GM23338 (cell line): ENCODE results near the gene ATP5ME. TPM values are rescaled to one million over a fixed set of nuclear protein-coding genes. Genes with fewer than 3 reads are reported as not detected.

Source experiments
- ATAC-seq: fragments of 200-7000 bp; cut with Tn5 transposase; 3 replicates; pipeline ENCODE4 v1.9.1; 2020
- DNase-seq: peaks from one replicate; pipeline ENCODE4 v3.0.0-alpha.2; 2015; ENCODE audit warnings: low spot score
- H2AFZ ChIP-seq: fragments of 200-600 bp; sonication (generic); 2 replicates; pipeline ENCODE4 v1.8.0; 2016; ENCODE audit warnings: antibody characterized with exemption, mild to moderate bottlenecking, moderate library complexity
- H3F3A ChIP-seq: fragments of 200-600 bp; sonication (generic); replicated peaks from 2 replicates; pipeline ENCODE4 v1.8.0; 2017; ENCODE audit warnings: antibody characterized with exemption, mixed run types, low read depth
- H3K27ac ChIP-seq: fragments of 200-600 bp; sonication (generic); 2 replicates; pipeline ENCODE4 v1.6.1; 2016; ENCODE audit warnings: low read depth
- H3K27me3 ChIP-seq: fragments of 200-600 bp; sonication (generic); 2 replicates; pipeline ENCODE4 v1.8.0; 2016; ENCODE audit warnings: mild to moderate bottlenecking, mixed run types, moderate library complexity; ENCODE audit not compliant: insufficient read depth
- H3K36me3 ChIP-seq: fragments of 200-600 bp; sonication (generic); 2 replicates; pipeline ENCODE4 v1.8.0; 2016; ENCODE audit warnings: mild to moderate bottlenecking; ENCODE audit not compliant: insufficient read depth
- H3K4me1 ChIP-seq: fragments of 200-600 bp; sonication (generic); 2 replicates; pipeline ENCODE4 v1.8.0; 2016; ENCODE audit warnings: mild to moderate bottlenecking, moderate library complexity; ENCODE audit not compliant: insufficient read depth
- H3K4me2 ChIP-seq: fragments of 200-600 bp; sonication (generic); 2 replicates; pipeline ENCODE4 v1.7.1; 2017; ENCODE audit warnings: mixed run types
- H3K4me3 ChIP-seq: fragments of 200-600 bp; sonication (generic); 2 replicates; pipeline ENCODE4 v1.6.1; 2016; ENCODE audit warnings: mixed run types
- H3K79me2 ChIP-seq: fragments of 200-600 bp; sonication (generic); replicated peaks from 2 replicates; pipeline ENCODE4 v1.8.0; 2017; ENCODE audit warnings: mild to moderate bottlenecking; ENCODE audit not compliant: insufficient read depth
- H3K9me2 ChIP-seq: fragments of 200-600 bp; sonication (generic); 2 replicates; pipeline ENCODE4 v1.8.0; 2017; ENCODE audit not compliant: insufficient read depth
- H4K20me1 ChIP-seq: fragments of 200-600 bp; sonication (generic); replicated peaks from 2 replicates; pipeline ENCODE4 v1.8.0; 2017; ENCODE audit warnings: mild to moderate bottlenecking; ENCODE audit not compliant: insufficient read depth
- H3K27ac Mint-ChIP-seq: 2 replicates; pipeline ENCODE4 v1.8.0; 2020; ENCODE audit warnings: inconsistent platforms, mild to moderate bottlenecking, moderate library complexity, mixed read lengths
- H3K27me3 Mint-ChIP-seq: 3 replicates; pipeline ENCODE4 v1.8.0; 2022; ENCODE audit warnings: low read depth, mild to moderate bottlenecking, moderate library complexity, mixed read lengths, inconsistent platforms; ENCODE audit not compliant: insufficient read depth, poor library complexity
- H3K36me3 Mint-ChIP-seq: 3 replicates; pipeline ENCODE4 v1.8.0; 2021; ENCODE audit warnings: low read depth, mild to moderate bottlenecking, inconsistent platforms, moderate library complexity, mixed read lengths
- H3K4me1 Mint-ChIP-seq: 3 replicates; pipeline ENCODE4 v1.8.0; 2020; ENCODE audit warnings: mild to moderate bottlenecking, inconsistent platforms, mixed read lengths
- H3K4me3 Mint-ChIP-seq: 3 replicates; pipeline ENCODE4 v1.8.0; 2021; ENCODE audit warnings: moderate library complexity, mild to moderate bottlenecking, inconsistent platforms, mixed read lengths
- H3K9me3 Mint-ChIP-seq: 3 replicates; pipeline ENCODE4 v1.8.0; 2020; ENCODE audit warnings: moderate library complexity, mild to moderate bottlenecking, inconsistent platforms, mixed read lengths
- JUNB ChIP-seq: IDR thresholded peaks from one replicate; pipeline ENCODE4 v1.6.1; 2016; ENCODE audit warnings: antibody characterized with exemption; ENCODE audit not compliant: unreplicated experiment
- POLR2AphosphoS5 ChIP-seq: IDR thresholded peaks from 2 replicates; pipeline ENCODE4 v1.6.1; 2016; ENCODE audit warnings: antibody characterized with exemption, low read depth
- ZNF331 ChIP-seq: fragments of 250-450 bp; sonication (Bioruptor Pico); IDR thresholded peaks from 2 replicates; pipeline ENCODE4 v1.5.0; 2020; ENCODE audit warnings: low read depth, mild to moderate bottlenecking, moderate library complexity
- polyA plus RNA-seq: library from polyadenylated mRNA; unstranded; fragments of >200 nt; fragmentation: Nextera tagmentation; extraction: Ambion mirVana; gene quantifications from 2 replicates; pipeline ENCODE4 v1.2.1, GENCODE V29; 2016
- total RNA-seq: library from RNA; depleted of rRNA; stranded (reverse); fragments of >200 nt; shearing (Covaris generic); gene quantifications from 2 replicates; pipeline ENCODE4 v1.2.3, GENCODE V29; 2014
- TF ChIP-seq, protein P1 (sequence below): IDR thresholded peaks from one replicate; pipeline ENCODE4 v1.6.1; 2018; ENCODE audit warnings: antibody characterized with exemption; ENCODE audit not compliant: unreplicated experiment
- TF ChIP-seq, protein P2 (sequence below): fragments of 250-450 bp; sonication (Bioruptor Pico); IDR thresholded peaks from 2 replicates; pipeline ENCODE4 v1.5.0; 2020; ENCODE audit warnings: mild to moderate bottlenecking, moderate library complexity

Gene ATP5ME
- total and polyA plus RNA-seq, 2 experiments from 2014 or later, result 60.5 to 2,021 TPM

DNA sequence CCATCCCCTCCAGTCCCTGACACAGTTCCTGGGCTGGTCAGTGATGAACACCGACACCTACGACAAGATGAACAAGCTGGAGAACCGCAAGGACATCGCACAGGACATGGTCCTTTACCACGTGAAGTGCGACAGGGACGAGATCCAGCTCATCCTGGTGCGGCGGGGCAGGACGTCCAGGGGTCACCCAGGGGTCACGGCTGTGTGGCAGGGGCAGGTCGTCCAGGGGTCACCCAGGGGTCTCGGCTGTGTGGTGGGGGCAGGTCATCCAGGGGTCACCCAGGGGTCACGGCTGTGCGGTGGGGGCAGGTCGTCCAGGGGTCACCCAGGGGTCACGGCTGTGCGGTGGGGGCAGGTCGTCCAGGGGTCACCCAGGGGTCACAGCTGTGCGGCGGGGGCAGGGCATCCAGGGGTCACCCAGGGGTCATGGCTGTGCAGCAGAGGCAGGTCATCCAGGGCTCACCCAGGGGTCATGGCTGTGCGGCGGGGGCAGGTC is 16.7 kb downstream of the ATP5ME start (continued):
- TF ChIP-seq, protein P1, sequence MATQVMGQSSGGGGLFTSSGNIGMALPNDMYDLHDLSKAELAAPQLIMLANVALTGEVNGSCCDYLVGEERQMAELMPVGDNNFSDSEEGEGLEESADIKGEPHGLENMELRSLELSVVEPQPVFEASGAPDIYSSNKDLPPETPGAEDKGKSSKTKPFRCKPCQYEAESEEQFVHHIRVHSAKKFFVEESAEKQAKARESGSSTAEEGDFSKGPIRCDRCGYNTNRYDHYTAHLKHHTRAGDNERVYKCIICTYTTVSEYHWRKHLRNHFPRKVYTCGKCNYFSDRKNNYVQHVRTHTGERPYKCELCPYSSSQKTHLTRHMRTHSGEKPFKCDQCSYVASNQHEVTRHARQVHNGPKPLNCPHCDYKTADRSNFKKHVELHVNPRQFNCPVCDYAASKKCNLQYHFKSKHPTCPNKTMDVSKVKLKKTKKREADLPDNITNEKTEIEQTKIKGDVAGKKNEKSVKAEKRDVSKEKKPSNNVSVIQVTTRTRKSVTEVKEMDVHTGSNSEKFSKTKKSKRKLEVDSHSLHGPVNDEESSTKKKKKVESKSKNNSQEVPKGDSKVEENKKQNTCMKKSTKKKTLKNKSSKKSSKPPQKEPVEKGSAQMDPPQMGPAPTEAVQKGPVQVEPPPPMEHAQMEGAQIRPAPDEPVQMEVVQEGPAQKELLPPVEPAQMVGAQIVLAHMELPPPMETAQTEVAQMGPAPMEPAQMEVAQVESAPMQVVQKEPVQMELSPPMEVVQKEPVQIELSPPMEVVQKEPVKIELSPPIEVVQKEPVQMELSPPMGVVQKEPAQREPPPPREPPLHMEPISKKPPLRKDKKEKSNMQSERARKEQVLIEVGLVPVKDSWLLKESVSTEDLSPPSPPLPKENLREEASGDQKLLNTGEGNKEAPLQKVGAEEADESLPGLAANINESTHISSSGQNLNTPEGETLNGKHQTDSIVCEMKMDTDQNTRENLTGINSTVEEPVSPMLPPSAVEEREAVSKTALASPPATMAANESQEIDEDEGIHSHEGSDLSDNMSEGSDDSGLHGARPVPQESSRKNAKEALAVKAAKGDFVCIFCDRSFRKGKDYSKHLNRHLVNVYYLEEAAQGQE, result no peak
- no peak for TF ChIP-seq POLR2AphosphoS5
- no peak for TF ChIP-seq JUNB

DNA sequence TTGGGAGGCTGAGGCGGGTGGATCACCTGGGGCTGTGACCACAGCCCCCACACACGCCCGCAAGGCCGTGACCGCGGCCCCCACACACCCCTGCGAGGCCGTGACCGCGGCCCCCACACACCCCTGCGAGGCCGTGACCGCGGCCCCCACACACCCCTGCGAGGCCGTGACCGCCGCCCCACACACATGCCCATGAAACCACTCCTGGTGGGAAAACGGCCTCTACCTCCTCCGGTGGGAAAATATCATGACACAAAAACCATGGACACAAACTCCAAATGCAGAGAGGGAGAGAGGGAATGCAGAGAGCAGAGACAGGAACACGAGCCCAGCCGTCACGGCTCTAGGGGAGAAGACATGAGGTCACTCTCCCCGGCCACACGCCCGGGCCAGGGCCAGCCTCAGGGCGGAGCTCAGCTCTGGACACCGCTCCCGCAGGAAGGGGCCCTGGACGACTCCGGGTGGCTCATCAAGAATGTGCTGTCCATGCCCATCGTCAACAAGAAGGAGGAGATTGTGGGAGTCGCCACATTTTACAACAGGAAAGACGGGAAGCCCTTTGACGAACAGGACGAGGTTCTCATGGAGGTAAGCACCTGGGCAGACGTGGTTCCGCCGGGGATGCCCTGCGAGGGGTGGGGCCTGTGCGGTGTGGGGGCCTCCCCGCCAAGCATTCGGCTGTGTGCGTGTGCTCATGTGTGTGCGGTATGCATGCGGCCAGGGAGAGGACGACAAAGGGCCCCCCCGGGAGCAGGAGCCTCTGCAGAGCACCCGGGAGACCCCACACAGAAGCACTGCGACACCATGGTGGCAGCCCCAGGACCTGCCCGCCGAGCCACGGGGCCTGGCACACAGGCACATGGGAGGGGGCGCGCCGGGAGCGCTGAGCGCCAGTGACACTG is 17.4 kb downstream of the ATP5ME start:
- Histone ChIP-seq H4K20me1 (no peaks in the 10 kb centered on the region; the same call in 1 of the 2 replicates), H3K4me3 (no peak overlapping the region), H3K9me2 (no peaks in the 10 kb centered on the region), H3K27me3 (no peaks in the 10 kb centered on the region), H3F3A (0 out of 2 replicates have a peak, but pooled peaks cover 2% of the 10 kb centered on the region), H3K27ac (no peak overlapping the region), H3K79me2 (no peaks in the 10 kb centered on the region), H3K36me3 (no peaks in the 10 kb centered on the region), H2AFZ (no peak overlapping the region), H3K4me1 (no peaks in the 10 kb centered on the region), H3K4me2 (no peak overlapping the region)
- peaks cover 10% of the 10 kb centered on the region for H3K27me3 Mint-ChIP-seq
- H3K4me1 Mint-ChIP-seq, result no peaks in the 10 kb centered on the region; the same call in 2 of the 3 replicates
- DNase-seq, result no peak
- no peaks in the 10 kb centered on the region; the same call in 2 of the 3 replicates for H3K9me3 Mint-ChIP-seq
- no peak overlapping the region for H3K4me3 Mint-ChIP-seq
- TF ChIP-seq ZNF331 (no peak), POLR2AphosphoS5 (no peak)
- TF ChIP-seq, protein P2, sequence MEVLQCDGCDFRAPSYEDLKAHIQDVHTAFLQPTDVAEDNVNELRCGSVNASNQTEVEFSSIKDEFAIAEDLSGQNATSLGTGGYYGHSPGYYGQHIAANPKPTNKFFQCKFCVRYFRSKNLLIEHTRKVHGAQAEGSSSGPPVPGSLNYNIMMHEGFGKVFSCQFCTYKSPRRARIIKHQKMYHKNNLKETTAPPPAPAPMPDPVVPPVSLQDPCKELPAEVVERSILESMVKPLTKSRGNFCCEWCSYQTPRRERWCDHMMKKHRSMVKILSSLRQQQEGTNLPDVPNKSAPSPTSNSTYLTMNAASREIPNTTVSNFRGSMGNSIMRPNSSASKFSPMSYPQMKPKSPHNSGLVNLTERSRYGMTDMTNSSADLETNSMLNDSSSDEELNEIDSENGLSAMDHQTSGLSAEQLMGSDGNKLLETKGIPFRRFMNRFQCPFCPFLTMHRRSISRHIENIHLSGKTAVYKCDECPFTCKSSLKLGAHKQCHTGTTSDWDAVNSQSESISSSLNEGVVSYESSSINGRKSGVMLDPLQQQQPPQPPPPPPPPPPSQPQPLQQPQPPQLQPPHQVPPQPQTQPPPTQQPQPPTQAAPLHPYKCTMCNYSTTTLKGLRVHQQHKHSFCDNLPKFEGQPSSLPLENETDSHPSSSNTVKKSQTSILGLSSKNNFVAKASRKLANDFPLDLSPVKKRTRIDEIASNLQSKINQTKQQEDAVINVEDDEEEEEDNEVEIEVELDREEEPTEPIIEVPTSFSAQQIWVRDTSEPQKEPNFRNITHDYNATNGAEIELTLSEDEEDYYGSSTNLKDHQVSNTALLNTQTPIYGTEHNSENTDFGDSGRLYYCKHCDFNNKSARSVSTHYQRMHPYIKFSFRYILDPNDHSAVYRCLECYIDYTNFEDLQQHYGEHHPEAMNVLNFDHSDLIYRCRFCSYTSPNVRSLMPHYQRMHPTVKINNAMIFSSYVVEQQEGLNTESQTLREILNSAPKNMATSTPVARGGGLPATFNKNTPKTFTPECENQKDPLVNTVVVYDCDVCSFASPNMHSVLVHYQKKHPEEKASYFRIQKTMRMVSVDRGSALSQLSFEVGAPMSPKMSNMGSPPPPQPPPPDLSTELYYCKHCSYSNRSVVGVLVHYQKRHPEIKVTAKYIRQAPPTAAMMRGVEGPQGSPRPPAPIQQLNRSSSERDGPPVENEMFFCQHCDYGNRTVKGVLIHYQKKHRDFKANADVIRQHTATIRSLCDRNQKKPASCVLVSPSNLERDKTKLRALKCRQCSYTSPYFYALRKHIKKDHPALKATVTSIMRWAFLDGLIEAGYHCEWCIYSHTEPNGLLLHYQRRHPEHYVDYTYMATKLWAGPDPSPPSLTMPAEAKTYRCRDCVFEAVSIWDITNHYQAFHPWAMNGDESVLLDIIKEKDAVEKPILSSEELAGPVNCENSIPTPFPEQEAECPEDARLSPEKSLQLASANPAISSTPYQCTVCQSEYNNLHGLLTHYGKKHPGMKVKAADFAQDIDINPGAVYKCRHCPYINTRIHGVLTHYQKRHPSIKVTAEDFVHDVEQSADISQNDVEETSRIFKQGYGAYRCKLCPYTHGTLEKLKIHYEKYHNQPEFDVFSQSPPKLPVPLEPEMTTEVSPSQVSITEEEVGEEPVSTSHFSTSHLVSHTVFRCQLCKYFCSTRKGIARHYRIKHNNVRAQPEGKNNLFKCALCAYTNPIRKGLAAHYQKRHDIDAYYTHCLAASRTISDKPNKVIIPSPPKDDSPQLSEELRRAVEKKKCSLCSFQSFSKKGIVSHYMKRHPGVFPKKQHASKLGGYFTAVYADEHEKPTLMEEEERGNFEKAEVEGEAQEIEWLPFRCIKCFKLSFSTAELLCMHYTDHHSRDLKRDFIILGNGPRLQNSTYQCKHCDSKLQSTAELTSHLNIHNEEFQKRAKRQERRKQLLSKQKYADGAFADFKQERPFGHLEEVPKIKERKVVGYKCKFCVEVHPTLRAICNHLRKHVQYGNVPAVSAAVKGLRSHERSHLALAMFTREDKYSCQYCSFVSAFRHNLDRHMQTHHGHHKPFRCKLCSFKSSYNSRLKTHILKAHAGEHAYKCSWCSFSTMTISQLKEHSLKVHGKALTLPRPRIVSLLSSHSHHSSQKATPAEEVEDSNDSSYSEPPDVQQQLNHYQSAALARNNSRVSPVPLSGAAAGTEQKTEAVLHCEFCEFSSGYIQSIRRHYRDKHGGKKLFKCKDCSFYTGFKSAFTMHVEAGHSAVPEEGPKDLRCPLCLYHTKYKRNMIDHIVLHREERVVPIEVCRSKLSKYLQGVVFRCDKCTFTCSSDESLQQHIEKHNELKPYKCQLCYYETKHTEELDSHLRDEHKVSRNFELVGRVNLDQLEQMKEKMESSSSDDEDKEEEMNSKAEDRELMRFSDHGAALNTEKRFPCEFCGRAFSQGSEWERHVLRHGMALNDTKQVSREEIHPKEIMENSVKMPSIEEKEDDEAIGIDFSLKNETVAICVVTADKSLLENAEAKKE (CRISPR knock-in tag), result no peak
- H3K36me3 Mint-ChIP-seq, result peaks cover 12% of the 10 kb centered on the region
- H3K27ac Mint-ChIP-seq, result no peak overlapping the region
- ATAC-seq, result no peak
